Measurements from ENCODE around the gene SSTR5.

Gene SSTR5

DNA sequence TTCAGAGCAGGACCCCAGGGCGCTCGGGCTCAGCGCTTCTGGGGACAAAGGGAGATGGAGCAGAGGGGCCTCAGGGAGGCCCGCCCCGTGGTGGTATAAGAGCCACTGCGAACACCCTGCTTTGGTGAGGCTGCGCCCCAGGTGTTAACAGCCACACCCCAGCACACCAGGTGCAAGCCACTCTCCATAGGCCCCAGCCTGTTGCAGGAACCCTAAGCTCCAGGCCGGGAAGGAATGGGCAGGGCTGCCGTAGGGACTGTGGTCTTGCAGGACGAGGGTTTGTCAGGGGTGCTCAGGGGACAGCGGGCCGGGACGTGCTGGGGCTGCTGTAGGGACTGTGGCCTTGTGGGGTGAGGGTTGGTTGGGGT lies 17.0 kb upstream of the SSTR5 start:
- DNase-seq (ENCODE audit: low spot score) = no peak

GRCh38 chr16:1056196-1056595 lies 16.4 kb upstream of the SSTR5 start:
- DNase-seq (ENCODE audit: low spot score) = no peak

- DNase-seq (ENCODE audit: low spot score) = no peak
Measured at GRCh38 chr16:1057252-1057932, 15.2 kb upstream of the SSTR5 start.

GRCh38 chr16:1058216-1058615 lies 14.3 kb upstream of the SSTR5 start:
- DNase-seq (ENCODE audit: low spot score) = no peak

DNA sequence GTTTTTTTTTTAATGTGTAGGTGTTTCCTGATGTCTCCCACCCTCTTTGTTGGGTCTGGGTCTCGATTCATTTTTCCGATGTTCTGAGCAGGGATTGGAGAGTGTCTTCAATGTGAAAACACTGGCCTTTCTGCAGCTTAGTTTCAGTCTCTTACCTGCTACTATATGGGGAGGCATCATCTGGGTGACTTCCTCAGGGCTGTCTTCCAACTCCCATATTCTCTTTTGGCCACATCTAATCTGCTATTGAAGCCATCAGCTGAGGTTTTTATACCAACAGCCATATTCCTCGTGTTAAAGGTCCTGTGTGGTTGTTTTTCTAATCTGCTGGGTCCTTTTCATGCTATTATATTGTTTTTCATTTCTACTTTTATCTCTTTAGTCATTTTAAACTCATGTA lies 13.2 kb upstream of the SSTR5 start:
- DNase-seq (ENCODE audit: low spot score) = no peak

GRCh38 chr16:1060416-1061340 lies 11.9 kb upstream of the SSTR5 start:
- DNase-seq (ENCODE audit: low spot score) = no peak

- no peak for DNase-seq (ENCODE audit: low spot score)
Measured at GRCh38 chr16:1061769-1062505, 10.6 kb upstream of the SSTR5 start.

DNA sequence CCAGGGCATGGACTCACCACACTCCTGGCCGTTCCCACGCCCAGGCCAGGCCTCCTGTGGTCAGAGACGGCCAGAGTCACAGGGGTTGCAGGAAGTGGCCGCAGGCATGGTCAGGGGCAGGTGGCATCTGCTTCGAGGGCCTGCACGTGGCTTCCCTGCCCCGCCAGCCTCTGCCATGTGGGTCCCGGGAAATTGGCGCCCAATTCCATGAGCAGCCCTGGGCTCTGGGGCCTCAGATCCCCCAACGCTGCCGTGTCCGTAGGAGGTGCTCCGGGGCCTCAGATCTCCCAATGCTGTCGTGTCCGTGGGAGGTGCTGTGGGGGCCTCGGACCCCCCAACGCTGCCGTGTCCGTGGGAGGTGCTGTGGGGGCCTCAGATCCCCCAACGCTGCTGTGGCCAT lies 9.7 kb upstream of the SSTR5 start:
- DNase-seq (ENCODE audit: low spot score) = no peak

DNA sequence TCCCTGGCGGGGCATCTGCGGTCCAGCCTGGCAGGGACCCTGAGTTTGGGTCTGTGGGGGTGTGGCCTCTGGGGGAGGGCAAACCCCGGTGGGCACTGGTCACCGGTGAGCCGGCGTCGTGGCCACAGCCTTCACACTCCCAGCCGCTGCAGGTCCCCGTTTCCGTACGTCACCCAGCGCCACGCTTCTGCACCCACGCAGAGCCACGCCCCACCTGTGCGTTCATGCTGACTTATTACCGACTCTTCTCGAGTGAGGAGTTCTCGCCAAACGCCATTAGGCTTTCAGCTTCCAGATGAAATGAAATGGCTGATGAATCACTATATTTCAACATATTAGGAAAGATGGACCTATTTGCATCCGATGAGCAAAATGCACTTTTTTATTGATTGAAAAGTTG lies 8.8 kb upstream of the SSTR5 start:
- DNase-seq (ENCODE audit: low spot score) = no peak

DNA sequence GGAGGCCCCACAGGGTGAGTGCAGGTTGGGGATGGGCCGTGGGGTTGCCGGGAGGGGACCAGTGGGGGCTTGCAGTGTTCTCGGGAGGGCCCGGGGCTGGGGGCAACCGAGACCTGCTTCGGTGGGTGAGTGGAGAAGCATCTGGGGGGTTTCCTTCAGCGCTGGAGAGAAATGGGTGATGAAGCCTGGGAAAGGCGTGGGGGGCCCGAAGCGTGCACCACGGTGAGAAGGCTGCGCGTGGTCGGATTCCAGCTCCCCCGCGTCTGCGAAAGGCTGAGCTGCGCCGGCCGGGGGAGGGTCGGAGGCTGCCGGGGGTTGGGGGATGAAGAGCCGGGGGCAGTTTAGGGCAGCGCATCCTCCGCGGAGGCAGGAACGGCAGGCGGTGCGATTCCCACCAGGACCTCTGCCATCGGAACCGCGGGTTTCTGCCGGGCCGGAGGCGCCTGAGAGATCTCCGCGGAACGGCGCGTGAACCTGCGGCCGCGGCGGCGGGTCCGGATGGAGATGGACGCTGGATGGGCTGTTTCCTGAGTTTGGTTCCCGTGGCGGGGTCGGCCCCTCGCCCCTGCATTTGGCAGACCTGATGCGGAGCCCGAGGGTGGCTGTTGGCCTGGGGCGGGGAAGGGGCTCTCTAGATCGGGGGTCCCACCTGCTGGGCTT lies 6.9 kb upstream of the SSTR5 start:
- DNase-seq (ENCODE audit: low spot score) = no peak

GRCh38 chr16:1066584-1067172 lies 5.9 kb upstream of the SSTR5 start:
- no peak for DNase-seq (ENCODE audit: low spot score)

- DNase-seq (ENCODE audit: low spot score) = no peak
Measured at GRCh38 chr16:1067629-1068028, 4.9 kb upstream of the SSTR5 start.

GRCh38 chr16:1068451-1068850 lies 4.1 kb upstream of the SSTR5 start:
- no peak for DNase-seq (ENCODE audit: low spot score)

DNA sequence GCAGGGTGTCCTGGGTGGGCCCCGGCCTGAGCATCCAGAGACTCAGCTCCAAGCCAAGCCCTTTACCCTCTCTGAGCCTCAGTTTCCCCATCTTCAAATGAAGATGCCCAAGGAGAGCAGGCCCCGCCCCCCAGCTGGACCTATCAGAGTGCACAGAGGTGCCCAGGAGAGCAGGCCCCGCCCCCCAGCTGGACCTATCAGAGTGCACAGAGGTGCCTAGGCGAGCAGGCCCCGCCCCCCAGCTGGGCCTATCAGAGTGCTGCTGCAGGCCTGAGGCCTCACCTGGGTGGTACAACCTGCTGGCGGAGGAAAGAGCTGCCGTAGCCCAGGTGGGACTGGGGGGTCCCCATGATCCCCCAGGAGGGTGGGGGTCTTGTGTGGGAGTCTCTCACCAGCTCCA lies 3.4 kb upstream of the SSTR5 start:
- no peak for DNase-seq (ENCODE audit: low spot score)

GRCh38 chr16:1070084-1070863 lies 2.3 kb upstream of the SSTR5 start:
- DNase-seq (ENCODE audit: low spot score) = no peak

DNA sequence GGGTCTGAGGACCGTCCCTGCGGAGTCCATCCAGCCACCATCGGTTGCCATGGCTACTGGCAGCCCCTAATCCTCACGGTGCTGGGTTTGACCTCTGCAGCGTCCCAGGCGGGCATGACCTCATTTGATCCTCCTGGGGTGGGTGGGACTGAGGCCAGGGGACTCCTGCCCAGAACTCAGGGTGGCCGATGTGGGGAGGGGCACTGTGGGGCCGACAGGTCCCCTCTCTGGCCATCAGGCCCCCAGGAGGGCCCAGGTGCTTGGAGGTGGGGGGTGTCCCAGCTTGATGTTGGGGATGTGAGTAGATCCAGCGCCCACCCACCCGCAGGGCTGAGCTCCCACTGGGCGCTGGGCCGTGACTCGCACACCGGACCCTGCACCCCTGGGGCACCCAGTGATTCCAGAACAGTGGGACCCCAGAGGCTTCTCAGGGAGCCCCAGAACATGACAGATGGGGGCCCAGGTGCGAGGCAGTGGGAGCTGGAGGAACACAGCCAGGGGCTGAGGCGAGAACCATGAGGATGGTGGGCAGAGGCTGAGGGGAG lies 1.6 kb upstream of the SSTR5 start:
- no peak for DNase-seq (ENCODE audit: low spot score)

DNA sequence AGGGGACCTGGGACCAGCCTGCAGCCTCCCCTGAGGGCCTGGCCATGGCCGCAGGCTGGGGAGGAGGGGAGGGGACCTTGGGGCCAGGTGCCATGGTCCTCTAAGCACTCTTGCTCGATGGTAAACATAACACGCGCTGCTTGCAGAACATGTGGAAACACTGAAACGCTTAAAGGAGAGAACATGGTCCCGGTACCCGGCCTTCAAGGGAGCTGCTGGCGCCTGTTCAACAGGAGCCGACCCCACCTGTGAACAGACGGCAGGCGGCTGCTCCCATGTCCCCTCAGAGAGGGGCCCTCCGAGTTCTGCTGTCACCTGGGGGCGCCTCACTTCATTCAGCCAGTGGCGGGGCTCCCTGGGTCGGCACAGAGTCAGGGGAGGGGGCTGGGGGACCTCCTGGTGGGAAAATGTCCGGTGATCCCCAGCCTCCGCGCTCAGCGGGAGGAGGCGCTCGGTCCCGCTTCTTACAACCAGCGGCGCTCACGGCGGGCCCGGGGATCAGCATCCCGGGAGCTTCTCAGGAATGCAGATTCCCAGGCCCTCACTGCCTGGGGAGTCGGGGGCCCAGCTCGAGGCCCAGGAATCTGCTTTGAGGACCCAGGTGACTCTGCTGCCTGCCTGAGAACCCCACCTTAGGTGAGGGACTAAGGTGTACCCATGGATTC lies 854 bp upstream of the SSTR5 start:
- no peak for DNase-seq (ENCODE audit: low spot score)

GRCh38 chr16:1073262-1073558 lies 663 bp downstream of the SSTR5 start:
- no peak for DNase-seq (ENCODE audit: low spot score)

- DNase-seq (ENCODE audit: low spot score) = no peak
Measured at GRCh38 chr16:1073566-1074378, 1.2 kb downstream of the SSTR5 start.

- no peak for DNase-seq (ENCODE audit: low spot score)
Measured at GRCh38 chr16:1074379-1074649, 1.8 kb downstream of the SSTR5 start.
